HepG2 (cell line): ENCODE results near the gene SOAT2. TPM values are rescaled to one million over a fixed set of nuclear protein-coding genes. Genes with fewer than 3 reads are reported as not detected.
A peak's percentile ranks its signal among the peaks of the same experiment; 100 is the strongest.

ENCODE experiments used
- GZF1 ChIP-seq: sonication (generic); formaldehyde crosslinking; IDR thresholded peaks from 2 replicates; pipeline ENCODE4 v1.5.1; 2020; ENCODE audit warnings: mild to moderate bottlenecking, missing genetic modification reagents
- MIER3 ChIP-seq: IDR thresholded peaks from 2 replicates; pipeline ENCODE4 v1.6.1; 2016; ENCODE audit warnings: missing compliant biosample characterization, borderline replicate concordance
- ZFP37 ChIP-seq: sonication (generic); formaldehyde crosslinking; IDR thresholded peaks from 2 replicates; pipeline ENCODE4 v1.4.0; 2020; ENCODE audit warnings: missing genetic modification reagents, borderline replicate concordance
- ZNF484 ChIP-seq: sonication (generic); formaldehyde crosslinking; IDR thresholded peaks from 2 replicates; pipeline ENCODE4 v1.5.1; 2020; ENCODE audit warnings: mild to moderate bottlenecking, low read depth, missing genetic modification reagents, borderline replicate concordance
- ZNF496 ChIP-seq: sonication (generic); formaldehyde crosslinking; IDR thresholded peaks from 2 replicates; pipeline ENCODE4 v1.8.1; 2023; ENCODE audit warnings: mild to moderate bottlenecking, moderate library complexity, missing genetic modification reagents; ENCODE audit not compliant: insufficient replicate concordance
- ZNF777 ChIP-seq: sonication (generic); formaldehyde crosslinking; IDR thresholded peaks from 2 replicates; pipeline ENCODE4 v1.4.0; 2020; ENCODE audit warnings: missing genetic modification reagents
- ZNF850 ChIP-seq: sonication (generic); formaldehyde crosslinking; conservative IDR thresholded peaks from 2 replicates; pipeline ENCODE4 v1.9.0; 2021; ENCODE audit warnings: mild to moderate bottlenecking, missing genetic modification reagents
- polyA plus RNA-seq, 8 experiments: library from polyadenylated mRNA; depleted of rRNA in 3 of 8; stranded (reverse) in 7 of 8; unstranded in 1 of 8; fragments of >200 nt; fragmentation: Illumina TruSeq in 4 of 8; extraction: Trizol in 4 of 8; gene quantifications; 2 replicates each; pipeline versions ENCODE4 v1.2.1 to v1.2.3, GENCODE V29; 2011 to 2016; ENCODE audit warnings: low read depth in 4 of 8, missing spikeins in 1 of 8, mixed read lengths in 1 of 8; ENCODE audit not compliant: insufficient read depth in 1 of 8
- total RNA-seq, 5 experiments: library from RNA; depleted of rRNA; stranded (reverse); fragments of >200 nt; fragmentation: Illumina TruSeq; extraction: Trizol; gene quantifications; 2 replicates each; pipeline ENCODE4 v1.2.3, GENCODE V29; 2016; ENCODE audit warnings: low read depth in 1 of 5
- TF ChIP-seq, protein P1 (sequence below): sonication (generic); formaldehyde crosslinking; conservative IDR thresholded peaks from 2 replicates; pipeline ENCODE4 v1.4.0; 2020; ENCODE audit warnings: missing genetic modification reagents
- TF ChIP-seq, protein P2 (sequence below): sonication (generic); formaldehyde crosslinking; IDR thresholded peaks from 2 replicates; pipeline ENCODE4 v1.9.0; 2021; ENCODE audit warnings: missing genetic modification reagents, mild to moderate bottlenecking, borderline replicate concordance
- TF ChIP-seq, protein P3 (sequence below): sonication (generic); formaldehyde crosslinking; IDR thresholded peaks from 2 replicates; pipeline ENCODE4 v1.5.0; 2020; ENCODE audit warnings: missing genetic modification reagents

The SOAT2 gene
- total and polyA plus RNA-seq, 2 of the 13 experiments (the other 11 are each of a cell fraction or from before 2014, with no cell fraction given): 14.9 to 108 TPM

DNA sequence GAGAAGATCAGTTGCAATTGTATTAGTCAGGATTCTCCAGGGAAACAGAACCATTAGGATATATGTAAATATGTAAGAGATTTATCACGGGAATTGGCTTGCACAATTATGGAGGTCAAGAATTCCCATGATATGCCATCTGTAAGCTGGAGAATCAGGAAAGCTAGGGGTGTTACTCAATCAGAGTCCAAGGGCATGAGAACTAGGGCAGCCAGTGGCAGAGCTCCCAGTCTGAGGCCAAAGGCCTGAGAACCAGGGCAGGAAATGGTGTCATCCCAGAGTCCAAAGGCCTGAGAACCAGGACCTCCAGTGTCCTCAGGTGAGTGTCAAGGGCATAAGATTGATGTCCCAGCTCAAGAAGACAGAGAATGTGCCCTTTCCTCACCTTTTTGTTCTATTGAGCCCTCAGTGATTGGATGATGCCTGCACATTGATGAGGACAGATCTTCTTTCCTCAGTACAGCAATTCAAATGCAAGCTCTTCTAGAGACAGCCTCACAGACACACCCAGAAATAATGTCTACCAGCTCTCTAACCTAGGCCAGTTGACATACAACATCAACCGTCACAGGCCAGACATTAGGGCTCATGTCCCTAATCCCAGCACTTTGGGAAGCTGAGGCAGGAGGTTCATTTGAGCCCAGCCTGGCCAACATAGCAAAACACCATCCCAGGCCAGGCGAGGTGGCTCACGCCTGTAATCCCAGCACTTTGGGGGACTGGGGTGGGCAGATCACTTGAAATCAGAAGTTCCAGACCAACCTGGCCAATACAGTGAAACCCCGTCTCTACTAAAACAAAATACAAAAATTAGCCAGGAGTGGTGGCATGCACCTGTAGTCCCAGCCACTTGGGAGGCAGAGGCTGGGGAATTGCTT, 42.3 kb downstream of the SOAT2 start (continued):
- TF ChIP-seq, protein P1, sequence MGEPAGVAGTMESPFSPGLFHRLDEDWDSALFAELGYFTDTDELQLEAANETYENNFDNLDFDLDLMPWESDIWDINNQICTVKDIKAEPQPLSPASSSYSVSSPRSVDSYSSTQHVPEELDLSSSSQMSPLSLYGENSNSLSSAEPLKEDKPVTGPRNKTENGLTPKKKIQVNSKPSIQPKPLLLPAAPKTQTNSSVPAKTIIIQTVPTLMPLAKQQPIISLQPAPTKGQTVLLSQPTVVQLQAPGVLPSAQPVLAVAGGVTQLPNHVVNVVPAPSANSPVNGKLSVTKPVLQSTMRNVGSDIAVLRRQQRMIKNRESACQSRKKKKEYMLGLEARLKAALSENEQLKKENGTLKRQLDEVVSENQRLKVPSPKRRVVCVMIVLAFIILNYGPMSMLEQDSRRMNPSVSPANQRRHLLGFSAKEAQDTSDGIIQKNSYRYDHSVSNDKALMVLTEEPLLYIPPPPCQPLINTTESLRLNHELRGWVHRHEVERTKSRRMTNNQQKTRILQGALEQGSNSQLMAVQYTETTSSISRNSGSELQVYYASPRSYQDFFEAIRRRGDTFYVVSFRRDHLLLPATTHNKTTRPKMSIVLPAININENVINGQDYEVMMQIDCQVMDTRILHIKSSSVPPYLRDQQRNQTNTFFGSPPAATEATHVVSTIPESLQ (CRISPR knock-in tag): no peak
- no peak for TF ChIP-seq ZNF496 (CRISPR knock-in tag)
- TF ChIP-seq MIER3: peak; percentile 59; the same call in 1 of the 2 replicates
- no peak for TF ChIP-seq ZNF777 (CRISPR knock-in tag)
- TF ChIP-seq, protein P2, sequence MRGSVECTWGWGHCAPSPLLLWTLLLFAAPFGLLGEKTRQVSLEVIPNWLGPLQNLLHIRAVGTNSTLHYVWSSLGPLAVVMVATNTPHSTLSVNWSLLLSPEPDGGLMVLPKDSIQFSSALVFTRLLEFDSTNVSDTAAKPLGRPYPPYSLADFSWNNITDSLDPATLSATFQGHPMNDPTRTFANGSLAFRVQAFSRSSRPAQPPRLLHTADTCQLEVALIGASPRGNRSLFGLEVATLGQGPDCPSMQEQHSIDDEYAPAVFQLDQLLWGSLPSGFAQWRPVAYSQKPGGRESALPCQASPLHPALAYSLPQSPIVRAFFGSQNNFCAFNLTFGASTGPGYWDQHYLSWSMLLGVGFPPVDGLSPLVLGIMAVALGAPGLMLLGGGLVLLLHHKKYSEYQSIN (CRISPR knock-in tag): no peak
- TF ChIP-seq ZNF850 (CRISPR knock-in tag): no peak
- TF ChIP-seq ZNF484 (CRISPR knock-in tag): no peak
- TF ChIP-seq ZFP37: no peak
- TF ChIP-seq GZF1 (CRISPR knock-in tag): no peak
- TF ChIP-seq, protein P3, sequence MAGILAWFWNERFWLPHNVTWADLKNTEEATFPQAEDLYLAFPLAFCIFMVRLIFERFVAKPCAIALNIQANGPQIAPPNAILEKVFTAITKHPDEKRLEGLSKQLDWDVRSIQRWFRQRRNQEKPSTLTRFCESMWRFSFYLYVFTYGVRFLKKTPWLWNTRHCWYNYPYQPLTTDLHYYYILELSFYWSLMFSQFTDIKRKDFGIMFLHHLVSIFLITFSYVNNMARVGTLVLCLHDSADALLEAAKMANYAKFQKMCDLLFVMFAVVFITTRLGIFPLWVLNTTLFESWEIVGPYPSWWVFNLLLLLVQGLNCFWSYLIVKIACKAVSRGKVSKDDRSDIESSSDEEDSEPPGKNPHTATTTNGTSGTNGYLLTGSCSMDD (CRISPR knock-in tag): no peak
- TF ChIP-seq, all 625 proteins: peak for 106
